Retinal pigment epithelial cell (primary cell): ENCODE data around the gene RNF182.

Source experiments
- DNase-seq: peaks from one replicate; pipeline ENCODE4 v3.0.0-alpha.2; 2010; ENCODE audit warnings: low read depth
- H3K4me3 ChIP-seq: 2 replicates; pipeline ENCODE4 v1.5.1; 2011; ENCODE audit warnings: mild to moderate bottlenecking, low read length, control low read depth, moderate library complexity
- TF ChIP-seq, protein P1 (sequence below): conservative IDR thresholded peaks from 2 replicates; pipeline ENCODE4 v1.5.1; 2011; ENCODE audit warnings: low read depth, low read length, control low read depth, inconsistent platforms

The RNF182 gene

DNA sequence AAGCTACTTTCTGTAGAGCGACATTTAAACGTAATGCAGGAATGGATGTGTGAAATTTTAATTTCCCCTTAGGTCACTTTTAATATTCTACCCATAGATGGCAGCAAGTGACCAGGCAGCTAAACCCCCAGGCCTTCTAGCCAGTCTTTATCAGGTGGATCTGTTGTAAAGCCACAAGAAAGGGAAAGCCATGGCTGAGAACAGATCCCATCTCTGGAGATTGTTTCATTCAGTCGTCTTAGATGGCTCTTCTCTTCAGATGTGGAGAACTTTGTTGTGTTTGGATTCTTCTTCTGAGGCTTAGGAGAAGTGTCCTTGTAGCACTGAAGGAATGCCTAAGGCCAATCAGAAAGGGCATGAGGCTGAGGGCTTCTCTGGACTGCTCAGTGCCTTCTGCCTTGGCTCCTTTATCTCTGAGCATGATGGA, 15.8 kb upstream of the RNF182 start:
- TF ChIP-seq, protein P1, sequence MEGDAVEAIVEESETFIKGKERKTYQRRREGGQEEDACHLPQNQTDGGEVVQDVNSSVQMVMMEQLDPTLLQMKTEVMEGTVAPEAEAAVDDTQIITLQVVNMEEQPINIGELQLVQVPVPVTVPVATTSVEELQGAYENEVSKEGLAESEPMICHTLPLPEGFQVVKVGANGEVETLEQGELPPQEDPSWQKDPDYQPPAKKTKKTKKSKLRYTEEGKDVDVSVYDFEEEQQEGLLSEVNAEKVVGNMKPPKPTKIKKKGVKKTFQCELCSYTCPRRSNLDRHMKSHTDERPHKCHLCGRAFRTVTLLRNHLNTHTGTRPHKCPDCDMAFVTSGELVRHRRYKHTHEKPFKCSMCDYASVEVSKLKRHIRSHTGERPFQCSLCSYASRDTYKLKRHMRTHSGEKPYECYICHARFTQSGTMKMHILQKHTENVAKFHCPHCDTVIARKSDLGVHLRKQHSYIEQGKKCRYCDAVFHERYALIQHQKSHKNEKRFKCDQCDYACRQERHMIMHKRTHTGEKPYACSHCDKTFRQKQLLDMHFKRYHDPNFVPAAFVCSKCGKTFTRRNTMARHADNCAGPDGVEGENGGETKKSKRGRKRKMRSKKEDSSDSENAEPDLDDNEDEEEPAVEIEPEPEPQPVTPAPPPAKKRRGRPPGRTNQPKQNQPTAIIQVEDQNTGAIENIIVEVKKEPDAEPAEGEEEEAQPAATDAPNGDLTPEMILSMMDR = peak; percentile 75
- DNase-seq = peak; percentile 41

DNA sequence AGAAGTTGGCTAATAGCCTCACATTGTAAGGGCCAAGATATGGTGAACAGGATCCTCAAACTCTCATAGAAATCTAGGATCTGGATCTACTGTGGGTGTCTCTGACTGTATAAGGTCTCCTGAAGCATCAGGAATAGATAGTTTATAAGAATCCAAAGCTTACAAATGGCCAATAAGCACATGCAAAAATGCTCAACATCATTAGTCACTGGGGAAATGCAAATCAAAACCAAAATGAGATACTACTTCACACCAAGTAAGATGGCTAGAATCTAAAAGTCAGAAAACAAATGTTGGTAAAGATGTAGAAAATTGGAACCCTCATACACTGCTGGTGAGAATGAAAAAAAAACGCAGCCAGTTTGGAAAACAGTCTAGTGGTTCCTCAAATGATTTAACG, 14.3 kb upstream of the RNF182 start:
- no peak overlapping the region for H3K4me3 ChIP-seq
- DNase-seq = no peak
- TF ChIP-seq, protein P1 = no peak

More for the DNA sequence above, 15.8 kb upstream of the RNF182 start:
- no peak overlapping the region for H3K4me3 ChIP-seq

DNA sequence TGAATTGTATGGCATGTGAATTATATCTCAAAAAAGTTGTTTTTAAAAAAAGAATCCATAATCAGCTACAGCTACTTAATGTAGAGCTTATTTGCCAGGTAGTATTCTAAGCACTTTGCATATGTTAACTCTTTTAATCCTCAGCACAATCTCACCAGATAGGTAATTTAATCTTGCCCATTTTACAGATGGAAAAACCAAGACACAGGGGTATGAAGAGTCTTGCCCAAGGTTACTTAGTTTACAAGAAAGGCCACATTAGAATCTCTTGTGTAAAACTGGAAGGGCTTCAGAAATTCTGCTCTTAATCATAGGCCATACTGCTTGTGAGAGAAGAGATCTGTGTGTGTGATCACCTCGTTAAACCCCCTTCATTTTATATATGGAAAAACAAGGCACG, 13.4 kb upstream of the RNF182 start:
- no peak for DNase-seq
- TF ChIP-seq, protein P1 = no peak
- H3K4me3 ChIP-seq = no peak overlapping the region

DNA sequence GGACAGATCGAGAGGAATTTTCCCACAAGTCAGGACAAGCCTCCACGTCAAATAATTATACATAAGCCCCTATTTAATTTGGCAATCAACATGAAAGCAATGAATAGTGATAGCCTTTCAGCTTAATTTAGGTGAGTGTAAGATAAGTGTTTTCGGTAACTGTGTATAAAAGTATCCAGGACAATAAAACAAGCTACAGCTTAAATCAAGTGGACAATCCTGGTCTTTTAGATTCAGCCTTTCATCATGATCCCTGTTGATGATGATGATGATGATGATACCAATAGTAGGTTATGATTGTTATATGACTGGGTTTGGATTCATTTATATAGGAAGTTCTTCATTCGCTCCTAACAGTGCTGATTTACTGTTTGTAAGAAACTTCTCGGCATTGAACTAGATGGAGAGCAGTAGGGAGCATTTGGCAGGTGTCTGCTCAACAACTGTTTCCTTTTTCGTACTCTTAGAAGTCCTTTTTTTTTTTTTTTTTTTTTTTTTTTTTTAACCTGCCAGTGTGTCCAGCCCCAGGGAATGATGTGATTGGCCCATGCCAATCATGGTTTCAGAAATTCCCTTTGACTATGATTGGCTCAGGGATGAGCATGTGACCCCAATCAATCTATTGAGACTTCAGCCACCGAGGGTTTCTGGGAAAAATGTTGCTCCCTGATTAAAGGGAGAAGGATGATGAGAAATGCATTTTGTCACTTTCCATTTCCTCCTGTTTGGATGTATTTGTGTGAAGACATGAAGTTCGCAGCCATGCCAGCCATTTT, 11.3 kb upstream of the RNF182 start:
- no peak for DNase-seq
- TF ChIP-seq, protein P1 = no peak
- no peak overlapping the region for H3K4me3 ChIP-seq

DNA sequence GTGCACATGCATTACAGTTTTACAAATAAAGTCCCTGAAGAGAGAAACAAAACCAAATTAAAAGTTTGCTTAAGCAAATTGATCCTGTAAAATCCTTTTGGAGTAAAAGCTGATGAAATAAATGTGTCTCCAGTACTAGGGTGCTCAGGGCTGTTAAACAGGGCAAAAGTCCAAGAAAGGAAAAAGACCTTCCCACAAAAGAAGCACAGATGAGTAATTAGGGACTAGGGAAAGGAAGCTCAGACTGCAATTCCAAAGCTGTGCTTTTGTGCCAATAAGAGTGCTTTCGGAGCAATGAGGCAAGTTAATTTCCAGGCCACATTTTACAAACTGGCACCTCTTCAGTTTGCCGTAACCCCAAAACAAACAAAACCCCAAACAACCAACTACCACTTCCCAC, 10.4 kb upstream of the RNF182 start:
- TF ChIP-seq, protein P1 = no peak
- no peak for DNase-seq
- no peak overlapping the region for H3K4me3 ChIP-seq

DNA sequence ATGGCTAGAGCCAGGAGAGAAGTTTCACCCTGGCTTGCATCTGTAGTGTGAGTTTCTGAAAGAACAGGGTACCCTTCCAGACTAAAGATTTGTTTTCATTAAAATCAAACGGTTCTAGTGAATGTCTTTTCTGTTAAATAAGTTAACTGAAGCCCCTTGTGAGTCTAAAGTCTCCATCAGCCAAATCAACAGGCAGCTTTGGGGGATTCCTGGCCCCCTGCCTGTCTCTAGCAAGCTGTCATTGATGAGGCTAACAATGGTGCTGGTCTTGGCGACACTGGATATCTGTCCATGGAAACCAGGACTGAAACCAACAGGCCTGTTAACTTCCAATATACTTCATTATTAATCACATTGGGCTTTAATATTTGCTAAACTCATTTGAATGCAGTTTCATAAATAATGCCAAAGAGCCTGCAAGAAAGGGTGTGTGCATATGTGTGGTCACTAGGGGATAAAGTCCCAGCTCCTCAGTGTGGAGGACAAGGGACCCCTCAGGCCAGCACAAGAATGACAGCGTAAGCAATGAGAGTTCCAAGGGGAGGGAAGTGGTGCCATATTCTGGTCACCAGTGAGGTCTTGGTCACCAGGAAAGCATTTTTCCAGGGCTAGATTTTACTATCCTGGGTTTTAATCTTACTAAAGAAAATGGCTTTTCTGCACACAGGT, 9.1 kb upstream of the RNF182 start:
- TF ChIP-seq, protein P1 = no peak
- DNase-seq = no peak
- H3K4me3 ChIP-seq = no peak overlapping the region
